Liver (tissue), 3 donors: ENCODE measurements around the gene CAPN7.

ENCODE experiments used
- JUND ChIP-seq, 2 donors: IDR thresholded peaks; 2 replicates each; pipeline ENCODE4 v1.6.1; 2016; ENCODE audit warnings: antibody characterized with exemption in 2 of 2
- YY1 ChIP-seq: IDR thresholded peaks from 2 replicates; pipeline ENCODE4 v1.6.1; 2016; ENCODE audit warnings: antibody characterized with exemption, mild to moderate bottlenecking
- TF ChIP-seq, protein P1 (sequence below): fragments of 150-350 bp; IDR thresholded peaks from 2 replicates; pipeline ENCODE4 v1.5.1; 2017; ENCODE audit warnings: improper control_type of control experiment, low read depth, low read length; ENCODE audit not compliant: missing input control
- TF ChIP-seq, protein P2 (sequence below): IDR thresholded peaks from 2 replicates; pipeline ENCODE4 v1.6.1; 2016; ENCODE audit warnings: antibody characterized with exemption, mild to moderate bottlenecking
- donor health status: healthy.
- donor health status: healthy.

DNA sequence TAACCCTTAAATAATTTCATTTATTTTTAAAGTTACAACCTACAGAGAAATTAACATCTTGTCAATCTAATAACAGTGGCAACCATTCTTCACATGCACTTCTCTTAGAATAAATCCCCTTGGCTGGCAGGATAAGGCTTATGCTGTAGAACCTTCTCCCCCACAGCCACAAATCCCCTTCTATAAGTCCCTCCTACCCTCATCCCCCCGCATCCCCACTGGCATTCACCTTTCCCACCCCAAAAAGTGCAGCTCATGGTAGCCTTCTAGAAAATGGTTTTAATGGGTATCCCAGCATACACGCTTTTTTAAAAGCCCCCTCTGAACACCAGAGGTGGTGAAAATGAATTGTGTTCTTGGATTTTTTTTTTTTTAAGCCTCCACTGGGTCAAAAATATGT lies 49.2 kb downstream of the CAPN7 start:
- TF ChIP-seq, protein P1, sequence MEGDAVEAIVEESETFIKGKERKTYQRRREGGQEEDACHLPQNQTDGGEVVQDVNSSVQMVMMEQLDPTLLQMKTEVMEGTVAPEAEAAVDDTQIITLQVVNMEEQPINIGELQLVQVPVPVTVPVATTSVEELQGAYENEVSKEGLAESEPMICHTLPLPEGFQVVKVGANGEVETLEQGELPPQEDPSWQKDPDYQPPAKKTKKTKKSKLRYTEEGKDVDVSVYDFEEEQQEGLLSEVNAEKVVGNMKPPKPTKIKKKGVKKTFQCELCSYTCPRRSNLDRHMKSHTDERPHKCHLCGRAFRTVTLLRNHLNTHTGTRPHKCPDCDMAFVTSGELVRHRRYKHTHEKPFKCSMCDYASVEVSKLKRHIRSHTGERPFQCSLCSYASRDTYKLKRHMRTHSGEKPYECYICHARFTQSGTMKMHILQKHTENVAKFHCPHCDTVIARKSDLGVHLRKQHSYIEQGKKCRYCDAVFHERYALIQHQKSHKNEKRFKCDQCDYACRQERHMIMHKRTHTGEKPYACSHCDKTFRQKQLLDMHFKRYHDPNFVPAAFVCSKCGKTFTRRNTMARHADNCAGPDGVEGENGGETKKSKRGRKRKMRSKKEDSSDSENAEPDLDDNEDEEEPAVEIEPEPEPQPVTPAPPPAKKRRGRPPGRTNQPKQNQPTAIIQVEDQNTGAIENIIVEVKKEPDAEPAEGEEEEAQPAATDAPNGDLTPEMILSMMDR = no peak
- TF ChIP-seq, protein P2, sequence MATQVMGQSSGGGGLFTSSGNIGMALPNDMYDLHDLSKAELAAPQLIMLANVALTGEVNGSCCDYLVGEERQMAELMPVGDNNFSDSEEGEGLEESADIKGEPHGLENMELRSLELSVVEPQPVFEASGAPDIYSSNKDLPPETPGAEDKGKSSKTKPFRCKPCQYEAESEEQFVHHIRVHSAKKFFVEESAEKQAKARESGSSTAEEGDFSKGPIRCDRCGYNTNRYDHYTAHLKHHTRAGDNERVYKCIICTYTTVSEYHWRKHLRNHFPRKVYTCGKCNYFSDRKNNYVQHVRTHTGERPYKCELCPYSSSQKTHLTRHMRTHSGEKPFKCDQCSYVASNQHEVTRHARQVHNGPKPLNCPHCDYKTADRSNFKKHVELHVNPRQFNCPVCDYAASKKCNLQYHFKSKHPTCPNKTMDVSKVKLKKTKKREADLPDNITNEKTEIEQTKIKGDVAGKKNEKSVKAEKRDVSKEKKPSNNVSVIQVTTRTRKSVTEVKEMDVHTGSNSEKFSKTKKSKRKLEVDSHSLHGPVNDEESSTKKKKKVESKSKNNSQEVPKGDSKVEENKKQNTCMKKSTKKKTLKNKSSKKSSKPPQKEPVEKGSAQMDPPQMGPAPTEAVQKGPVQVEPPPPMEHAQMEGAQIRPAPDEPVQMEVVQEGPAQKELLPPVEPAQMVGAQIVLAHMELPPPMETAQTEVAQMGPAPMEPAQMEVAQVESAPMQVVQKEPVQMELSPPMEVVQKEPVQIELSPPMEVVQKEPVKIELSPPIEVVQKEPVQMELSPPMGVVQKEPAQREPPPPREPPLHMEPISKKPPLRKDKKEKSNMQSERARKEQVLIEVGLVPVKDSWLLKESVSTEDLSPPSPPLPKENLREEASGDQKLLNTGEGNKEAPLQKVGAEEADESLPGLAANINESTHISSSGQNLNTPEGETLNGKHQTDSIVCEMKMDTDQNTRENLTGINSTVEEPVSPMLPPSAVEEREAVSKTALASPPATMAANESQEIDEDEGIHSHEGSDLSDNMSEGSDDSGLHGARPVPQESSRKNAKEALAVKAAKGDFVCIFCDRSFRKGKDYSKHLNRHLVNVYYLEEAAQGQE = no peak
- TF ChIP-seq JUND (IDR thresholded peaks at IDR 0.05) = no peak
- no peak for TF ChIP-seq YY1
